Large intestine (tissue), 3 donors: Measurements from ENCODE around the gene RASSF9. TPM values are rescaled to one million over a fixed set of nuclear protein-coding genes. Genes with fewer than 3 reads are reported as not detected.

Experiments used
- DNase-seq, 2 donors: peaks; one replicate each; pipeline versions ENCODE4 v3.0.0 to v3.0.0-alpha.2; 2013
- H3K27ac ChIP-seq: one replicate; pipeline ENCODE4 v1.5.1; 2013; ENCODE audit warnings: low read length
- H3K27me3 ChIP-seq: 2 replicates; pipeline ENCODE4 v1.6.1; 2013; ENCODE audit warnings: low read length; ENCODE audit not compliant: control insufficient read depth, insufficient read depth
- H3K36me3 ChIP-seq: 2 replicates; pipeline ENCODE4 v1.6.1; 2013; ENCODE audit warnings: low read length; ENCODE audit not compliant: control insufficient read depth, insufficient read depth
- H3K4me1 ChIP-seq: one replicate; pipeline ENCODE4 v1.6.1; 2013; ENCODE audit warnings: low read length; ENCODE audit not compliant: control insufficient read depth, insufficient read depth
- H3K4me3 ChIP-seq: one replicate; pipeline ENCODE4 v1.5.1; 2013; ENCODE audit warnings: low read length
- H3K9me3 ChIP-seq: one replicate; pipeline ENCODE4 v1.6.1; 2013; ENCODE audit warnings: mild to moderate bottlenecking, low read depth, low read length, moderate library complexity; ENCODE audit not compliant: control insufficient read depth
- WGBS: methylation state at CpG from one replicate; pipeline ENCODE4 v1.1.5; 2013; ENCODE audit warnings: low lambda C conversion rate; ENCODE audit not compliant: insufficient coverage; 5-methylcytosine and 5-hydroxymethylcytosine counted together
- polyA plus RNA-seq: library from polyadenylated mRNA; unstranded; fragments of 120-200 nt; gene quantifications from one replicate; pipeline ENCODE4 v1.2.1, GENCODE V29; 2013

Gene RASSF9
- polyA plus RNA-seq, 1 donor: 2.4 TPM

DNA sequence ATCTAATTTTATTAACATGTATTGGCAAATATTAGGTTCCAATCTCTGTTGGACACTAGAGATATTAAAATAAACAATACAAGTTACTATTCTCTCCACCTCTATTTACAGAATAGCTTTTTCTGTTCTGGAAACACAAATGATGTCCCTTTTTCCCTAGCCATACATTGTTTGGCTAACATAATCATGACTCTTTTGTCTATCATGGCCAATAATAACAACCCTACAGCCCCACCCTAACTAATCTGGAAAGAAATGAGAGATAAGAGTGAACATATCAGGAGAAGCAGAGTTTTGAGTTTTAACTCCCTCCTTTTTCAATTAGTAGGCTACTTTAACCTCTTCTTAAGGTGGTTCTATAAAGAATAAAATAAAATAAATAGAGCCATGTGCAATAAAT, 40.2 kb downstream of the RASSF9 start:
- Histone ChIP-seq H3K9me3 (no peaks in the 10 kb centered on the region), H3K27me3 (no peaks in the 10 kb centered on the region), H3K36me3 (no peaks in the 10 kb centered on the region), H3K4me3 (no peak overlapping the region), H3K4me1 (no peaks in the 10 kb centered on the region), H3K27ac (no peak overlapping the region)
- no peak for DNase-seq

GRCh38 chr12:85794531-85794930, 41.7 kb downstream of the RASSF9 start:
- no peaks in the 10 kb centered on the region for H3K36me3 ChIP-seq
- H3K9me3 ChIP-seq: no peaks in the 10 kb centered on the region
- H3K4me3 ChIP-seq: no peak overlapping the region
- H3K4me1 ChIP-seq: no peaks in the 10 kb centered on the region
- WGBS: 100% methylated on average over 1 of the region's 1 CpG
- DNase-seq: no peak
- H3K27me3 ChIP-seq: no peaks in the 10 kb centered on the region
- no peak overlapping the region for H3K27ac ChIP-seq

DNA sequence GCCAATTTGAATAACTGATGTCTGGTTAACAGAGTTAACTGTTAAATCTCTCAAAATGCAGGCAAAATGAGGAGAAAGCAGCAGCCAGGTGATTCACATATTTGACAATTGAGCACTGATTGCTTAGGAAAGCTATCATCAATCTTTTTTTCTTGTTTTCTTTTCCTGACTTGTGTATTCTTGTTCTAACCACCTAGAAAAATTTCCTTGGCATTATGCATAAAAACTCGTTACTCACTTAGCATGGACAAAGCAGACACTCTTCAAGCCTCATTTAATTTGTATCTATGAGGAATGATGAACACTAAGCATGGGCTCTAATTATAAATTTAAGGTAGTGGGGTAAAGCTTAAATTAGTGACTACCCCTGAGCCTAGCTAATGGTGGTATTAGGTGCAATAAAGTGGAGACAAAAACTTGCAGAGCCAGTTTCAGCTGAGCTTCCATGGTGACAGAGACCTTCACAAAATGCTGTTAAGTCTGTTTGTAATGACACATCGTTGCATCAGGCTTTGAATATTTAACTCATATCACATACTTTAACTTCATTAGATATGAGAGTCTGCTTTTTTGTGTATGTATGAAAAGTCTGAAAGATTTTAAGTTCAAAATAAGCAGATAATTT, 52.0 kb downstream of the RASSF9 start:
- DNase-seq: no peak
- Histone ChIP-seq H3K36me3 (no peaks in the 10 kb centered on the region), H3K9me3 (no peaks in the 10 kb centered on the region), H3K27me3 (no peaks in the 10 kb centered on the region), H3K27ac (no peak overlapping the region), H3K4me1 (no peaks in the 10 kb centered on the region), H3K4me3 (no peak overlapping the region)
- no CpG with 5 or more reads among the region's 2 CpGs for WGBS

DNA sequence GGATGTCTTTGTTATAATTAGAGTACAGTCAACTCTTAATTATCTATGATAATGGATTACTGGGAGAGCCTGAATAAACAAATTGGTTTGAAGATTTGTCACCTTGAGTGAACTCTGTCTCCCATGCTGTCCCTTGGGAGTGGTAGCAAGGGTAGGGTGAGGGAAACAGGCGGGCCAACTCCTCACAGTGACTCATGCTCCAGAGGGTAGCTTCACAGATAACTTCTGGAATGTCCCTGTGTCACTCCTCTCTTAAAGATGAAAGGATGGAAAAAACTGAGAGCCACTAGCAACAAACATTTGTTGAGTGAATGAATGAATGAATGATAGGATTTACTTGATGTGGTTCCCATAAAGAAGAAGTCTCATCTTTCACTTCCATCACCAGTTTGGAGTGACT, 53.5 kb downstream of the RASSF9 start:
- no peak for DNase-seq
- H3K9me3 ChIP-seq: no peaks in the 10 kb centered on the region
- H3K4me1 ChIP-seq: no peaks in the 10 kb centered on the region
- no peak overlapping the region for H3K4me3 ChIP-seq
- no peaks in the 10 kb centered on the region for H3K27me3 ChIP-seq
- no peaks in the 10 kb centered on the region for H3K36me3 ChIP-seq
- no CpG with 5 or more reads among the region's 1 CpG for WGBS
- H3K27ac ChIP-seq: no peak overlapping the region

- Histone ChIP-seq H3K4me1 (no peaks in the 10 kb centered on the region), H3K27me3 (no peaks in the 10 kb centered on the region), H3K9me3 (no peaks in the 10 kb centered on the region), H3K27ac (no peak overlapping the region), H3K4me3 (no peak overlapping the region), H3K36me3 (no peaks in the 10 kb centered on the region)
- no peak for DNase-seq
Measured at GRCh38 chr12:85781766-85782165, 54.4 kb downstream of the RASSF9 start.

DNA sequence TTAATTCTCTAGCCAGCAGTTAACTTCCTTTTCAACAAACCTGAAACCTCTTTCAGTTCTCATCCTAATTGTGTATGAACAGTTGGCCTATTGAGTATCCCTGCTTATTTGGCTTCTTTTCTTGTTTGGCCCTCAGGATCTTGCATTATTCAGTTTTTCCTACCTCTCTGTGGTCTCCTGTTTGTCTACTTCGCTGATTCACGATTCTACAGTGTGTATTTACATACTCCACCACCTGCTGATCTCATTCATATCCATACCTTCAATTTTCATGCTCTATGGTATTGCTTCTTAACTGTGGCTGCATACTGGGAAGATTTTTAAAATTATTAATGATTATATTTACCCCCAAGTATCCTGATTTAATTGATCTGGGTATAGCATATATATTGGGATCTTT, 56.4 kb downstream of the RASSF9 start:
- H3K27me3 ChIP-seq: no peaks in the 10 kb centered on the region
- DNase-seq: no peak
- H3K9me3 ChIP-seq: no peaks in the 10 kb centered on the region
- WGBS: 72% methylated on average over 2 of the region's 2 CpGs
- H3K4me3 ChIP-seq: no peak overlapping the region
- H3K27ac ChIP-seq: no peak overlapping the region
- H3K4me1 ChIP-seq: no peaks in the 10 kb centered on the region
- H3K36me3 ChIP-seq: no peaks in the 10 kb centered on the region

DNA sequence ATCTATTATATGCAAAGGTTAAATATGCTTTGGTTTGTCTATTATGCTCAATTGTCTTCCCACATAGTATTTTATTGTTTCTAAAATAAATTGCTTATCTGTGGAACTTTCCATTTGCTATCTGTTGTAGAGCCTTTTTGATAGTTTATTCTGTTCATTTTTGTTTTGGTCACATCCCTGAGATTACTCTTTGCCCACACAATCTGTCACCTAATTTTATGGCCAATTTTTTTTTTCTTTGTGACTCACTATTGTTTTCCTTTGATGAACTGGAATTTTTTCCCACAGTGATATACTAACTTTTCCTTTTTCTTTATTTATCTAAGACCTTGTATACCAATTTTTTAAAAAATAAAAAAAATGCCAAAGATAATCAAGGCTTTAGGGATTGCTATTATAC, 61.1 kb downstream of the RASSF9 start:
- H3K27ac ChIP-seq: no peak overlapping the region
- H3K27me3 ChIP-seq: no peaks in the 10 kb centered on the region
- no peaks in the 10 kb centered on the region for H3K36me3 ChIP-seq
- no peaks in the 10 kb centered on the region for H3K9me3 ChIP-seq
- DNase-seq: no peak
- no peaks in the 10 kb centered on the region for H3K4me1 ChIP-seq
- H3K4me3 ChIP-seq: no peak overlapping the region

- H3K27ac ChIP-seq: no peak overlapping the region
- no peaks in the 10 kb centered on the region for H3K27me3 ChIP-seq
- no peak overlapping the region for H3K4me3 ChIP-seq
- H3K4me1 ChIP-seq: no peaks in the 10 kb centered on the region
- no peaks in the 10 kb centered on the region for H3K36me3 ChIP-seq
- WGBS: no CpG with 5 or more reads among the region's 2 CpGs
- no peaks in the 10 kb centered on the region for H3K9me3 ChIP-seq
- peak; percentile 5 to 20 for DNase-seq
Measured at GRCh38 chr12:85765453-85765869, 70.7 kb downstream of the RASSF9 start.

GRCh38 chr12:85759623-85760022, 76.6 kb downstream of the RASSF9 start:
- 8% methylated on average over 3 of the region's 3 CpGs for WGBS
- peak; percentile 9 to 64 for DNase-seq
- no peak overlapping the region for H3K4me3 ChIP-seq
- peaks cover 2% of the 10 kb centered on the region for H3K4me1 ChIP-seq
- H3K9me3 ChIP-seq: peaks cover 12% of the 10 kb centered on the region
- no peaks in the 10 kb centered on the region for H3K27me3 ChIP-seq
- H3K27ac ChIP-seq: peak overlapping the region; percentile 41
- H3K36me3 ChIP-seq: no peaks in the 10 kb centered on the region

DNA sequence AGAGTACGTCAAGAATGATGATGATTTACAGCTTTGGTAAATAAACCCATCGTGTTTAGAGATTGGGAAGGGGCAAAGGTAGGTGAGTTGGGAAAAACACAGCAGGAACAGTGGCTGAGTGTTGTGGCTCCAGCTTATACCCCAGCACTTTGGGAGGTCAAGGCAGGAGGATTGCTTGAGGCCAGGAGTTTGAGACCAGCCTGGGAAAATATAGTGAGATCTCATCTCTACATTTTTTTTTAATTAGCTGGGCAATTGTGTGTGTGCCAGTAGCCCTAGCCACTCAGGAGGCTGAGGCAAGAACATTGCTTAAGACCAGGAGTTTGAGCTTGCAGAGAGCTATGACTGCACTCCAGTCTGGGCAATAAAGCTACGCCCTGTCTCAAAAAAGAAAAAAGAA, 77.1 kb downstream of the RASSF9 start:
- Histone ChIP-seq H3K4me3 (no peak overlapping the region), H3K27me3 (no peaks in the 10 kb centered on the region), H3K4me1 (peaks cover 2% of the 10 kb centered on the region), H3K9me3 (peaks cover 12% of the 10 kb centered on the region), H3K27ac (peak overlapping the region; percentile 41), H3K36me3 (no peaks in the 10 kb centered on the region)
- WGBS: 10% methylated on average over 1 of the region's 3 CpGs
- peak; percentile 60 to 82 for DNase-seq

DNA sequence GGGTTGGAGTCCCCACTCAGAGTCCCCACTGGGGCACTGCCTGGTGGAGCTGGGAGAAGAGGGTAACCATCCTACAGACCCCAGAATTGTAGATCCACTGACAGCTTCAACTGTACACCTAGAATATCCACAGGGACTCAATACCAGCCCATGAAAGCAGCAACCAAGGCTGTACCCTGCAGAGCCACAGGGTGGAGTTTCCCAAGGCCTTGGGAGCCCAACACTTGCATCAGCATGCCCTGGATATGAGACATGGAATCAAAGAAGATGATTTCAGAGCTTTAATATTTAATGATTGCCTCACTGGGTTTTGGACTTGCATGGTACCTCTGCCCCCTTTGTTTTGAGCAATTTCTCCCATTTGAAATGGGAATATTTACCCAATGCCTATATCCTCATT, 80.4 kb downstream of the RASSF9 start:
- Histone ChIP-seq H3K27me3 (no peaks in the 10 kb centered on the region), H3K36me3 (no peaks in the 10 kb centered on the region), H3K4me1 (peaks cover 2% of the 10 kb centered on the region), H3K4me3 (no peak overlapping the region), H3K9me3 (peaks cover 12% of the 10 kb centered on the region), H3K27ac (no peak overlapping the region)
- DNase-seq: no peak
